Measurements from ENCODE around the gene TET2. TPM values are rescaled to one million over a fixed set of nuclear protein-coding genes. Genes with fewer than 3 reads are reported as not detected.

Gene TET2
- total RNA-seq (2014; rRNA removed): 8.3 and 9.5 TPM in 2 replicates
- 2.1 TPM for polyA plus RNA-seq (2012)

GRCh38 chr4:105146276-105147015 lies at the start of gene TET2:
TSS of gene TET2 (plus strand) at chr4:105146876. CDS start at chr4:105233943, 87,067 bp downstream.
- DNase-seq (ENCODE audit: low read depth): peak; percentile 87

GRCh38 chr4:105102016-105102415 lies 44.7 kb upstream of the TET2 start:
- DNase-seq (ENCODE audit: low read depth): no peak

DNA sequence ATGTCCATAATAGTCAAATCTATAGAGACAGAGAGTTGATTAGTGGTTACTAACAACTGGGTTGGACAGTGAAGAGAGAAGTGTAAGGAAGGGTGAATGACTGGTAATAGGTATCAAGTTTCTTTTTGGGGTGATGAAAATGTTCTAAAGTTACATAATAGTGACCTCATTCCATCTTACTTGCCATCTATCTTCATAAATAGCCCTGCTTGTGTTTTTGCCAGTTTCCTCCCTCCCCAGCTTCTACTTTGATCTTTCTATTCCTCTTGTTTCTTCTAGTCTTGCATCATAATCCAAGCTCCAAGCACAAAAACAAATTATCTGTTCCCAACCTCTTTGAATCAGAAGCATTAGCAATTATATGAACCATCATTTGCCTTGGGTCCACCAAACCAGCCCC lies 40.2 kb upstream of the TET2 start:
- peak; percentile 14 for DNase-seq (ENCODE audit: low read depth)

GRCh38 chr4:105107095-105107856 lies 39.4 kb upstream of the TET2 start:
- no peak for DNase-seq (ENCODE audit: low read depth)

DNA sequence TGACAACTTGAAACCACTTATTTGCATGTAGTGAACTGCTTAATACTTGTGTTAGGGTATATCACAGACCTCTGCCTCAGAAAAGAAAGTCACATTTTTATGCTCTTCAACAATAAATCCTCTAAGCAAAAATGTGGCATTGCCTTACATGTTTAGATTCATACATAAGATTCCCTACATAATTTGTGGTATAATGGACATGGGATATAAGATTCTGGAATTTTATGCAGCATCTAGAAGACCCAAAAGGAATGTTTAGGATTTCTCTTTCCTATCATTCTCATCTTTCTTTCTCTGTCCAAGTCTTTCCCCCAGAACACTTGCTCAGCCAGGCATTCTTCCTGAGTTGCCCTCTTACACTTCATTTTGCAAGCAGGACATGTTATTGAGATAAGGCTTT lies 37.7 kb upstream of the TET2 start:
- no peak for DNase-seq (ENCODE audit: low read depth)

- no peak for DNase-seq (ENCODE audit: low read depth)
Measured at GRCh38 chr4:105112274-105112673, 34.4 kb upstream of the TET2 start.

GRCh38 chr4:105113800-105114199 lies 32.9 kb upstream of the TET2 start:
- no peak for DNase-seq (ENCODE audit: low read depth)

DNA sequence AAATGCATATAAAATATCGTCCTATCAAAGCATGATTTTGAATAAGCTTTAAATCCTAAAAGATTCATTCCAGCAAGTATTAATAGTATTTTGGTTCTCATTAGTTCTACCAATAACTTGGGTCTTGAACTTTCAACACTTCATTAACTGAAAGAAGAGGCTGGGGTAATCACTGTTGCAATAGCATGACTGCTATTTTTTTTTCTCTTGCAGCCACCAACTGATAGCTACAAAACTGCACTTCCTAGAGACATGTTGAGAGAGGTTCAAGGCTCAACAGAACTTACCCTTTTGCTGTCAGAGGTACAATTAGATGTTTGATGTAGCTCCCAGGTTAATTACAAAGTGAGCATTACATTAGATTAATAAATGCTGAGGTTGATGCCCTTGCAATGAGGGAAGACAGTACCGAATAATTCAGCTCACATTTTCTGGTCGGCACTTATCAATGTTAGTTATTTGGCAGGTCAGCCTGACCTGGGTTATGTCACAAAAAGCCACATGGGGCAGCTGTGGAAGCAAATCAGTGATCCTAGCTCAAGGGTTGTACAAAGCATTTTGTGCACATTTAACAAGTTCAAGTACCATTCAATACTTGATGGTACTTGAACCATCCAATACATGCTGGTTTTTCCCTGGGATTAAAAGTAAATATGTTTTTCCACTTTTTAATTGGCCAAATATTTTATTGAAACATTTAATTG lies 29.9 kb upstream of the TET2 start:
- DNase-seq (ENCODE audit: low read depth): no peak

DNA sequence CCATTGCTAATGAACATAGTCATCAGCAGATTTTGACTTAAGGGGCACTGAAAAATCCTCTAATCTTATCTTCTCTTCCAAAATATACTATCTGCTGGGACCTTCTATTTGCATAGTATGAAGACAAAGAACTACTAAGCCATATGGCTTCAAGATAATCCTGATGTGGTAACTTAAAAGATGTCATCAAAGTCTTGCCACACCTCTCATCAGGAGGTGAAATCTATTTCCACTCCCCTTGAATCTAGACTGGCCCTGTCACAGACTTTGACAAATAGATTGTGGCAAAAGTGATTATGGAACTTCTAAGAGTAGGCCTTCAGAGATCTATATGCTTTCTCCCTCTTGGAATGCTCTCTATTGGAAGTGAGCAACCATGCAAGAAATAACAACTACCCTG lies 27.3 kb upstream of the TET2 start:
- no peak for DNase-seq (ENCODE audit: low read depth)

DNA sequence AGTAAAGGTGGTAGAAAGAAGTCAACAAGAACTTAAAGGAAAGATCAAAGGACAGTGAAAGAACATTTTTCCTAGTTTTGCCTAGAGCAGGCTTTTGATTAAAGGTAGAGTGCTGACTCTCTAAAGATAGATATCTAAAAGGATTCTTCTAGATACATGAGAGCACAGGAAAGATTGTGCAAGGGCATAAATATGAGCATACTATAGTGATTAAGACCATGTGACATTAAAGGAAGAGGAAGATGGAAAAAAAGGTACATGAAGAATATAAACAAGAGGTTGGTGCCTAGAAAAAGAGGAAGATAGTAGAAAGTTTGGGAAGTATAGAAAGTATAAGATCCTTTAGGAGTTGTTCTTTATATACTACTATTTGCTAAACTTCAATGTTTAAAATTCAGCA lies 26.1 kb upstream of the TET2 start:
- no peak for DNase-seq (ENCODE audit: low read depth)

GRCh38 chr4:105122350-105122749 lies 24.3 kb upstream of the TET2 start:
- no peak for DNase-seq (ENCODE audit: low read depth)

GRCh38 chr4:105126311-105127169 lies 20.1 kb upstream of the TET2 start:
- no peak for DNase-seq (ENCODE audit: low read depth)

DNA sequence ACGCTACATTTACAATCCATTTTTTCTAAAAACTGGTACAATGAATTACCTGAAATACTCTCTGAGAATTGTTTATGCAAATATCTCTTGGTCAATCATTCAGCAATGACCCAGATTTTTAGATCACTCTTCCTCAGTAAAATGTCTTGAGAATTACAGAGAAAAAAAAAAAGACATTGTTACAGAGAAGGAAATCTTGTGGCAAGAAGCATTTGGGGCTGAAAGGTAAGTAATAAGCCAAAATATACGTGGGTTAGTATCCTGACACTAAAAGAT lies 19.6 kb upstream of the TET2 start:
- DNase-seq (ENCODE audit: low read depth): no peak

DNA sequence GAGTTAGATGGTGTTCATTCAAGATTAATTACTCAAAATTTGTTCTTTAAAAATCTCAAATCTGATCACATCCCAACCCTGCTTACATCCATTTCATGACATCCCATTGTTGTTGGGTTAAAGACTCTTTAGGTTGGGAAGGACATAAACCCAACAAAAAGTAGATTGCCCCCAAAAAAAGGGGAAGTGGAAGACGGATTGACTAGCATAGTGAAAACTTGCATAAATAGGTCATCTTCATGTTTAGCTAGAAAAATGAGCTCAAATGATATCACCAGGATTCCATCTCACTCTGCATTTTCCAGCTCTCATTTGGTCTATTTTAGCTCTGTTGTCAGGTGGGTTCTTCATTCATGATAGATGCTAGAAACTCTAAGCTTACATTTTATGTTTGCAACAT lies 18.5 kb upstream of the TET2 start:
- DNase-seq (ENCODE audit: low read depth): no peak

DNA sequence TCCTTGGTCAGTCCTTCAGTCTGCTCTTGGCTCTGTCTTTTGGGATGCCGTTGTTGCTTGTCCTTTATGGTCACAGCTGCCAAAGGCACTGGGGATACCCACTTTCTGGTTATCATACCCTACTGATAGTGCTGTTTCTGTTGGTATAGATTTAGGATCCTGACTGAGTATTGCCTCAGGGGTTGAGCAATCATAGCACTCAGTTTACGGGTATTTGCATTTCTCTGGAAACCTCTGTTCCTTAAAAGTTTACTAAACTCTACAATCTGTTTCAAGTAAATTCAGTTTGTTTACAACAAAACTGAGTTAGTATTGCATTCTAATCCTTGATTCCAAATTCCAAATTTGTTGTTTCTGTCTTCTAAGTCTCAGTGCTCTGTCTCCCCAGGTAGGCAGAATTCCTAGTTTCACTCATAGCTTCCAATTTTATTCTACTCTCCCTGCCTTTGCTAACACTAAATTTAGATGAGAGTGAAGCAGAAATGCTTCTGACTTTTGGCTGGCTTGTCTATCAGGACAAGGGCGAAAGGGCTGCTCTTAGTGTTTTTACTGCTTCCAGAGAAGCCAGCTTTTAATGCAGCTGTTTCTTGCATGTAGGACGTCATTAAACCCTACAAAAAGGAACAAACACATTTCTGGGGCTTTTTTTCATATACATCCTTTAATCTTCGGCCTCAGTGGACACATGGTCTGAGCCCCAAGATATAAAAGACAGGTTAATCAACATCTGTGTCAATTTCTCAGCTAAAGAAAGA lies 17.2 kb upstream of the TET2 start:
- DNase-seq (ENCODE audit: low read depth): no peak

GRCh38 chr4:105130945-105131344 lies 15.7 kb upstream of the TET2 start:
- DNase-seq (ENCODE audit: low read depth): no peak

DNA sequence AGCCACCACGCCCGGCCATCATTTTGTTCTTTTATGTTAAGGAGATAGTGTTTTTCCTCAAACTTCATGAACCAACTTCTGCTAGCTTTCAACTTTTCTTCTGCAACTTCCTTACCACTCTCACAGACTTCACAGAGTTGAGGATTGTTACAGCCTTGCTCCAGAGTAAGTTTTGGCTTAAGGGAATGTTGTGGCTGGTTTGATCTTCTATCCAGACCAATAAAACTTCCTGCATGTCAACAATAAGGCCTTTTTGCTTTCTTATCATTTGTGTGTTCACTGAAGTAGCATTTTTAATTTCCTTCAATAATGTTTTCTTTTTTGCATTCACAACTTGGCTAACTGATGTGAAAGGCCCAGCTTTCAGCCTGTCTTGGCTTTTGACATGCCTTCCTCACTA lies 12.7 kb upstream of the TET2 start:
- no peak for DNase-seq (ENCODE audit: low read depth)

DNA sequence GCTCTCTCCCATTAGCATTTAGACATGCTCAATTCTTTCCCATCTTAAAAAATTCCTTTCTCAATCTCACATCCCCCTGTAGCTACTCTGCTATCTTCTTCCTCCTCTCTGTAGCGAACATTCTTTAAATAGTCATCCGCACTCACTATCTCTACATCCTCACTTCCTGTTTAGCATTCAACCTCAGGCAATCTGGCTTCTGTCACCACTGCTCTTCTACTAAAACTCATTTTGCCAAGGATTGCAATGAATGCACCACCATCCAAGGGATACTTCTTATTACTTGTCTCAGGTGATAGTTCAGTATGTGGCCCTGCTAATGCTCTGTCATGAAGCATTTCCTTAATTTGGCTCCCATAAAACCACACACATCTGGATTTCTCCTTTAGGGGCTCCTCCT lies 10.9 kb upstream of the TET2 start:
- DNase-seq (ENCODE audit: low read depth): no peak

DNA sequence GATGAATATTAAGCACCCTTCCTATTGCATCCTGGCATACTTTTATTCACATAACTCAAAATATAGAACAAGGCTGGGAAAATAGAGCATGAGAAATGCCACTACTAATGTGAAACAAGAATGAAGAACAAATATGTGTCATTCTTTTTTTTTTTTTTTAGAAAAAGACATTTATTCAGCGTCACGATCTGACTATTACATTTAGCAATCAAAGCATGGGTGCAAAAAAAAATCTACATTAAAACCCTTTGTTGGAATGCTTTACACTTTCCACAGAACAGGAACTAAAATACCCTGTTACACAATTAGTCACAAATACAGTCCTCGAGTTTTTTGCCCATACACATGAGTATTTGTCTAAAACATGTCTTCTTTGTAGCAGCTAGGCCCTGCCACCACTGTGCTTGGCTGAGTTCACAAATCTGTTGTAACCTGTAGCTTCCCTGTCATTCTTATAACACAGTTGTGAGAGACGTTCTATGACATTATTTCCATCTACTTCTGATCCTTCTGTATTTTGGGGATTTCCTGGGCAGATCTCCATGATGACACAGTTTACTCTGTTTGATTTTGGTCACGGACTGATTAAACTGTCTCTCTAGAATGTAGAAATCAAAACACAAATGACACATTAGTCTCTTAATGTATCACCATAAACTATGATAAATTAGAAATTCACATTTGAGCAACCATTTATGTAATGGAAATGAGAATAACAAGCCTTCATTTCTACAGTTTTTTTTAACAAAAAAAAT lies 9.4 kb upstream of the TET2 start:
- no peak for DNase-seq (ENCODE audit: low read depth)

- DNase-seq (ENCODE audit: low read depth): no peak
Measured at GRCh38 chr4:105139646-105140045, 7.0 kb upstream of the TET2 start.

Data from LHCN-M2 (cell line).